ENCODE data around the gene PRDM7.
"Not testable (repeated sequence)": the region's sequence is repeated elsewhere in the genome, so short reads cannot be mapped to it uniquely, and the experiment has no call there.

Gene PRDM7

GRCh38 chr16:90070440-90070839 lies 6.7 kb downstream of the PRDM7 start:
- no peak for DNase-seq

GRCh38 chr16:90061437-90061836 lies 15.7 kb downstream of the PRDM7 start:
- no peak for DNase-seq

GRCh38 chr16:90057738-90058173 lies 19.4 kb downstream of the PRDM7 start:
- no peak for DNase-seq

GRCh38 chr16:90056521-90056920 lies 20.6 kb downstream of the PRDM7 start:
- not testable (repeated sequence) for DNase-seq

- DNase-seq, result no peak
Observed at GRCh38 chr16:90055371-90055770, 21.8 kb downstream of the PRDM7 start.

- no peak for DNase-seq
Observed at GRCh38 chr16:90054554-90054953, 22.6 kb downstream of the PRDM7 start.

- no peak for DNase-seq
Observed at GRCh38 chr16:90053902-90054500, 23.1 kb downstream of the PRDM7 start.

- no peak for DNase-seq
Observed at GRCh38 chr16:90050969-90051368, 26.2 kb downstream of the PRDM7 start.

GRCh38 chr16:90048737-90049330 lies 28.3 kb downstream of the PRDM7 start:
- no peak for DNase-seq

- DNase-seq, result peak; percentile 5
Observed at GRCh38 chr16:90048347-90048722, 28.8 kb downstream of the PRDM7 start.

- DNase-seq, result no peak
Observed at GRCh38 chr16:90047714-90048346, 29.3 kb downstream of the PRDM7 start.

- DNase-seq, result no peak
Observed at GRCh38 chr16:90046971-90047713, 30.0 kb downstream of the PRDM7 start.

GRCh38 chr16:90046122-90046970 lies 30.8 kb downstream of the PRDM7 start:
- no peak for DNase-seq

GRCh38 chr16:90044111-90044551 lies 33.0 kb downstream of the PRDM7 start:
- DNase-seq, result no peak

GRCh38 chr16:90043526-90043925 lies 33.6 kb downstream of the PRDM7 start:
- DNase-seq, result no peak

GRCh38 chr16:90042946-90043514 lies 34.1 kb downstream of the PRDM7 start:
- DNase-seq, result no peak

- DNase-seq, result no peak
Observed at GRCh38 chr16:90041896-90042473, 35.1 kb downstream of the PRDM7 start.

- no peak for DNase-seq
Observed at GRCh38 chr16:90040152-90041023, 36.7 kb downstream of the PRDM7 start.

GRCh38 chr16:90037276-90037675 lies 39.9 kb downstream of the PRDM7 start:
- no peak for DNase-seq

GRCh38 chr16:90035902-90036301 lies 41.2 kb downstream of the PRDM7 start:
- no peak for DNase-seq

- DNase-seq, result no peak
Observed at GRCh38 chr16:90034504-90034903, 42.6 kb downstream of the PRDM7 start.
